Activated CD4-positive, CD25-positive, alpha-beta regulatory T cell treated with anti-CD3 and anti-CD28 coated beads, Interleukin-2, amount 50 U/mL, for 72 hours (primary cell): ENCODE data around the gene SAYSD1.

Experiments used
- DNase-seq: peaks from one replicate; pipeline ENCODE4 v3.0.0; 2021

SAYSD1 gene

DNA sequence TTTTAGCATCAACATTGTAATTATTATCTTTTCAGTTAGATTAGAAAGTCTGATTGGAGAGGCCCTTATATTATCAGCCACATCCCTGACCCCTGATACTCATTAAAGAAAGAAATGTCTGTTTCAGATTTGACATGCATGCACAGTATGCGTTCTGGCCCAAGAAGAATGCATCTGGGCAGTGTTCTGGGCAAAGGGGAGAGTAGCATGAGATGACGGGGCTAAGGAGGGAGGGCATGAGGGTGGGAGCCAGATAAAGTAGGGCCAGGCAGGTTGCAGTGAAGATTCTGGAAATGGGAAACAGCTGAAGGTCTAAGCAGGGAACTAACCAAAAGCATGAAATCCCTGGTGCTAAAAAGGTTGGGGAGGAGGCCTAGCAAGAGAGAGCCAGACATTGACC is 7.3 kb downstream of the SAYSD1 start:
- DNase-seq = no peak

DNA sequence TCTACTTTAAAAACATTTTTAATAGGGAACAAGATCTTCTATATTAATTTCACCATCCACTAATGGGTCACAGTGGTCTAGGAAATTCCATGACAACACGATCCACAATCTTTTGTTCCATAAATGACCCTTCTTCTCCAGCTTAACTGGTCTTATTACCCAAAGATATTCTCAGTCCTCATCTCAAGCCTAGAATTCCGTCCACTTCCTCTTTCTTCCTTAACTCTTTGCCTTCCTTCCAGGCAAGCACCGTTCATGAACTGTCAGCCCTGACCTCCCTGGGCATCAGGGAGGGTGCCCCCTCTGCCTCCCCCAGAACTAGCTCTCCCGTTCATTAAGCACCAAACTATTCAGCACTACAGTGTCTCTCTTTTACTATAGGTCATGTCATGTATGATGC is 8.0 kb downstream of the SAYSD1 start:
- DNase-seq = no peak

DNA sequence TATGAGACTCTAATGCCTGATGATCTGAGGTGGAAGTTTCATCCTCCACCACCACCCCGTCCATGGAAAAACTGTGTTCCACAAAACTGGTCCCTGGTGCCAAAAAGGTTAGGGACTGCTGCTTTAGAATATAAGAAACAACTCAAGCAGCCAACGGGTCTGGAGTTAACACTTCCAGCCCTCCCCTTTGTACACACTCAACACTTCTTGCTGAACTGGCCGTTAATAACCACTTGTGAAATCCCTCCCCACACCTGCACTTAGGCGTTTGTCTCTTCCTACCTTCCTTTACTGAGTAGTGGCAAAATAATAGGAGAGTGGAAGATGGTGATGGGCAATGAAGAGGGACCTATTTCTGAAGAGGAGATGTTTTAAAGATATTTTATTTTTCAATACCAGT is 10.5 kb downstream of the SAYSD1 start:
- no peak for DNase-seq

DNA sequence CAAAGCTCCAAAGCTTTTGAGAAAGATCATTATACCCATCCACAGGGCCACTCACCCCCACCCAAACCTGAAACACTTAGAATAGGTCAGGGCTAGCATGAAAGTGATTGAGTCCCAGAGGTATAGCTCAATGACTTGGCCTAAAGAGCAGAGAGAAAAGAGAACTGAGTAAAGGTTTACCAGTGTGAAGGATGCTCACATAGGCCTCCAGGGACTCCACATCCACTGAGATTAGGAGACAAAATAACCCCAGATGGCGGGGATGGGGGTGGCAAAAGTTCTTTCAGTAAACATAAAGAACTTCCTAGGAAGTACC is 12.2 kb downstream of the SAYSD1 start:
- DNase-seq = no peak

DNA sequence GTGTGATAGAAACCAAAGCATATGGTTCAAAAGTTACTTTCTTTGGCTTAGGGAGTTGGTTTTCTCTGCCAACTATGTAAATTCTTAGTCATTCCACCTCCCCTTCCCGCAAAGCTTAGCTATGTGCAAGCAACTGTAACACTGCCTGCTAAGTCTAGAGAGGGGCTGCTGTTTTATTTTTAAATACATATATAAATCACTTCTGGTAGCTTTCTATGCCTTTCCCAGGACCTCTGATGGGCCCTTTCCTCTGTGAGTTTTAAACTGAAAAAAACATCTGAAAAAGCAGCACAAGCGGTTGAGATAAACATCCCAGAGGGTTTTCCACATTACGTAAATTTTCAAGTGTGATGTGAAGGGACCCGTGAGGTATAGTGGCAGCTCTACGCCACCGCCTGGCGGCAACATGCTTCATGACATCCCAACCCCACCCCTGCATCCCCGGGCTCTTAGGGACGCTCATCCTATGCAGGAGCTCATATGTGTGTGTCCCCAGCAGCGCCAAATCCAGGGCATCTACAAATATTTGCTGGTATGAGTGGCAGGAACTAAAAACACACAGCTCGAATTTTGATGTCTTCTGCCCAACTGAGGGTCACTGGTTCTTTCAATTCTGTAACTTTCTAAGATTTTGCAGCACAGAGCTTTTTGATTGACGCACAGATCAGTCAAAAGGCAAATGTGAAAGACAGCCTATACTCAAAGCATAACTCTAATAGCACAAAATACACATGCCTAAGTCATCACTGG is 12.7 kb downstream of the SAYSD1 start:
- no peak for DNase-seq

DNA sequence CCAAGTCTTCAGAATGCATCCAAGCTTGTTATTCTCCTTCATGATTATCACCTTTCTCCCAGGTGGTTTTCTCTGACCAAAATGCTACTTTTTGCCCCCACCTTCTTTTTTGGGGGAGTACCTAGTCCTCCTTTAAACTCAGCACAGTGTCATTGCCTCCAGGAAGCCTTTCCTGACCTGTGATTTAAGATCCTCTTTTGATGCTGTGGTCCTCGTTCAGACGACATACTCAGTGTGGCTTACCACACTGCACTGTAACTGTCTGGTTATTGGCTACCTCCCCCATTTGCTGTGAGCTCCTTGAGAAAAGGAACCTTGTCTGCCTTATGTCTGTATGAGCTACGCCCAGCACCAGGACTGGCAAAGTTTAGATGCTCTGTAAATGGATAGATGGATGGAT is 14.6 kb downstream of the SAYSD1 start:
- no peak for DNase-seq

DNA sequence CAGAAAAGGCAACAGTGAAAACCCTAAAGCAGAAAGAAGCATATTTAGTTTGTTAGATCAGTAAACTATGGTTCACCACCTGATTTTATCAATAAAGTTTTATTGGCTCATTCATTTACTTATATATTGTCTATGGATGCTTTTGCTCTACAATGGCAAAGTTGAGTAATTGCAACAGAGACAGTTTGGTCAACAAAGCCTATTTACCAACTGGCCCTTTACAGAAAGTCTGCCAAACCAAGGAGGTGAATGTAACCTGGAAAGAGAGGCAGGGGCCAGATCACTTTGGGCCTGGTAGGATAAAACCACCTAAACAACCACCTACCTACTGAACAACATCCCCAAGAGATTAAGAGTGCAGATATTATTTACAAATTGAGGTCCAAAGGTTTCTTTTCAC is 19.4 kb downstream of the SAYSD1 start:
- no peak for DNase-seq

DNA sequence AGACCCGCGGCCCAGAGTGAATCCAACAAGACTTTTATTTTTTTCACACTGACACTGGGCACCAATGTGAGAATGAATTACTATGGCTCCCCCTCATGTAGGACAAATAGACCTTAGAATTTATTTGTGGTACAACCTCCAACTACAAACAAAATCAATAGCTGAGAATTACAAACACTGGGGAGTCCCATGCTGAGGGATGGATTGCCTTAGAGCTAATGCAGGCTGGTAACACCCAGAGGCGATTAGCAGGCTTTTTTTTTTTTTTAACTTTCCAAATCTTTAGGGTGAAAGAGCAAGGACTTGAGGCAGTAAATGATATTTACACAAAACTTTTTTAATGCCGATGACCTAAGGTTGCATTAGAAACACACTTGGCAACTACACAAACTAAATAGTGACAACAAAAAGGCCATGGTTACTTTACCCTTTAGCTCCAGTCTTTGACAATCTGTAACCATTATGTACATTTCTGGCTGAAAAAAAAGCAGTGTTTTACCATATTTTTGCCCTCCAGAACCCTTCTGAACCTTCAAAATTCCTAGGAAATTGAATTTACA is 21.8 kb downstream of the SAYSD1 start:
- no peak for DNase-seq

DNA sequence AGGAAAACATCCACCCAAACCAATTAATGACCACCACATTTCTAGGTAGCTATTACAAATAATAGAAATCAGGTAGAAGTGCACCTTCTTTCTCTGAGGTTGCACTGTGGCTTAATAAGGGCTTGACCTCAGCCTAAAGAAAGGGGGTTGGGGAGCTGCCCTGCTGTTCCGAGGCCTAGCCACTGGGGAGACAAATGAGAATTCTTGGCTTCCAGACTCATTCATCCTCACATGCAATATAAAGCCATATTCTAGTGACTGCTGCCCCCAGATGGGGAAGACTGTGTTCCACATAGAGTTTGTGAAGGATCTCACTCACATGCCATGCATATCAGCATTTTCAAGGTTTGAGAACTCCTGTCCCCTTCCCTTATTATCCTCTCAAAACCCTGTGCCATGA is 22.9 kb downstream of the SAYSD1 start:
- no peak for DNase-seq

DNA sequence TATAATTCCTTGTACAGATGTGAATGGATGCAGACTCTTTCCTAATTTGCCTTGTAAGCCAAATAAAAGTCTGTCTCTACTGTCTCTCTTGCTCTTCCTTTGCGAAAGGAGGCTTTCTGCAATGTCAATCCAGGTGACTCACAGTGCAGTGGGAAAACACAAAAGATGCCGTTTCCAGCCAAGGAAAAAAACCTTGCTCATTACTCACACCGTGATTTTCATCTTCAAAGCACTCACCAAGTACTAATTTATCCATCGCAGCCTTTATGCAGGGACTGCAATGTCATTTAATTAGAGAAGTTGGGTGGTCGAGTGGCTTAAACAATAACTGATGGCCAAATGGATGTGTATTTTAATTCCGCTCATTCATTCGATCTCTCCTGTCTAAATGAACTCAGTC is 23.8 kb downstream of the SAYSD1 start:
- no peak for DNase-seq

DNA sequence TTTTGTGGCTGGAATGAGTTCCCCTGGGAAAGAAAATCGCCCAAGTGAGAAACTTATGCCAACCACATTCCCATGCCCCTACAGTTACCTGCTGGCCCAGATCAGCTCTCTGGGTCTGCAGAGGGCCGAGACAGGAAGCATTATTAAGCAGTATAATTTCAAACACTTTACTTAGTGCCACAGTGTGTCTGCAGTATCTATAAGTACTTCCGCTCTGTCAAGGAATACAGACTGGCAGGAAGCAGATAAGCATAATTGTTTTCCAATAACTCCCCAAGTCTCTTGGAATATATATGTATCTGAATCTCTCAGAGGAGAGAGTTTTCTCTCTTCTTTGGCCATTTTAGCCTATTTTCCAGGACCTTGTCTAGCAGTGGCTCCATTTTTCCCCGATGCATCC is 24.9 kb downstream of the SAYSD1 start:
- no peak for DNase-seq

DNA sequence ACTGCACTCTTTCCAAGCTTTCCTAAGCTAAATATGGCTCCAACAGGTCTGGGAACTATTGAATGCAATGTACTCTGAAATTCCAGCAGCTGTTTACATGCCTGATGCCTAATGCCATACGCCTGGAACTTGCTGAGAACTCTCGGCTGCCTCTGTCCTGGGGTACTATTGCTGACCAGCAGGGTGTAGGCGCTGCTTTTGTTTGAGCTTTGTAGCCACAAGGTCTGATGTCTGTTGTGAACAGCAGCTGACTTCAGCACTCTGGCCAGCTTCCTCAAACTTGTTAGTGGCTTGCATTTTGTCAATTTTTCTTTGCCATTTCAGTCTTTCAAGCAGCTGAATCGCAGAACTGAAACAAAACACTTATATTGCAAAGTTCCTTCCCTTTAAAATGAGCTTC is 26.7 kb downstream of the SAYSD1 start:
- no peak for DNase-seq

DNA sequence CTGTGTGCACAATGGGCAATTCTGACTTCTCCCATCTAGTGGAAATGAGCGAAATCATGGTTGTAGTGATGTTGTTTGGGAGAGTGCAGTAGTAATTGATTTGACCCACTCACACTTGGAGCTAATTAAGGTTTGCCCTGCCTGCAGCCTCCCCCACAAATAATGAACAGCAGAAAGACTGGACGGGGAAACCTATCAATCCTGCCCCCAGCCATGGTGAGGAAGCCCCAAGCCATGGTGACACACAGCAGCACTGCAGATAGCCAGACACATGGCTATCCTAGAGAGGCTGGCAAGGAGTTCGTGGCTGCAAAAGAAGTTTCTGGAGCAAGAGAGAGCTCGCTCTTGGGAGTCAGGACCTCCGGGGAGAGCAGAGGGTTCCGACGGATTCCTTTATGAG is 27.8 kb downstream of the SAYSD1 start:
- DNase-seq = no peak

DNA sequence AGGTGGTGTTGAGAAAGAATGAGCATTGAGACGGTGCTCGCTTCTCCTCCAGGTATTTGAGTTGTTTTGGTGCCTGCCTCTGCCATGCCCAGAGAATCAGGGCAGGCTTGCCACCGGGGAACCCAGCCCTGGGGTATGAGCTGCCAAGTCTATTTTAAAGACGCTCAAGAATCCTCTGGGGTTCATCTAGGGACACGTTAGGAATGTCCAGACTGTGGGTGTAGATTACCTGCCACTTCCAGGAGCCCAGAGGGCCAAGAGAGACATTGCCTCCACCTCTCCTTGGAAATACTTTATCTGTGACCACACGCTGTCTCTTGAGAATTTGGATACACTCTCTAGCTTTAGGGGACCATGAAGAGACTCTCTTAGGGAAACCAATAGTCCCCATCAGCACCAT is 28.3 kb downstream of the SAYSD1 start:
- no peak for DNase-seq

DNA sequence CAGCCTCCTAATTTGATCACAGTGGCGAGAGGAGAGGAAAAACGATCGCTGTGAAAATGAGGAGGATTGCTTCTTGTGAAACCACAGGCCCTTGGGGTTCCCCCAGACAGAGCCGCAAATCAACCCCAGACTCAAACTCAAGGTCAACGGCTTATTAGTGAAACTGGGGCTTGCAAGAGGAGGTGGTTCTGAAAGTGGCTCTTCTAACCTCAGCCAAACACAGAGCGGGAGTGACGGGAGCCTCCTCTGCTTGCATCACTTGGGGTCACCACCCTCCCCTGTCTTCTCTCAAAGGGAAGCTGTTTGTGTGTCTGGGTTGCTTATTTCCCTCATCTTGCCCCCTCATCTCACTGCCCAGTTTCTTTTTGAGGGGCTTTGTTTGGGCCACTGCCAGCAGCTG is 28.7 kb downstream of the SAYSD1 start:
- DNase-seq = no peak

DNA sequence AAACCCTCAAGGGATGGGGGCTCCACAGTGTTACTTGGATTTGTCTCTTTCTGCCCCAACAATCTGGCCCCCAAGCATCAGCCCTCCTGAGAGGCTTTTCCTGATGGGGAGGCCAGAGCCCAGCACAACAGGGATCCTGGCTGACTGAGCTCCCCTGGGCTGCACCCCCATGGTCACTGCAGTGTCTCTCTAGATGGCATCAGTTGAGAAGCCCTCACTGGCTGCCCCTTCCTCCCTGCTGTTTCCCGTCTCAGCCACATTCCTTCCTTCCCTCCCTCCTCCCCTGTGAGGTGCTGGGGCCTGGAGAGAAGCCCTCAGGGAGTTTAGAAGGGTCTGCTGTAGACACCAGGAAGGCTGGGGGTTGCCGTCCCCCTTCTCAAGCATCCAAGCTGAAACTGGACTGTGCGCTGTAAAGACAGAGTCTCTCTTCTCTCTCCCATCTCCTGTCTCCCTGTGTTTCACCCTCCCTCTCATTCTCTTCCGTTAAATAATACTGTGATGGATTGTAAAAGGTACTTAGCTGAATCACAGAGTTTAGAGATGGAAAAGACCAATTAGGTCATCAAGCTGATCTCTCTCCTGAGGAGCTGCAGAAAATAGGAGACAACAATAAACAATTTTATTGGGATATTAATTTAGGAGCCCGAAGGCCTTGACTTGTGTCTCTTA is 29.7 kb downstream of the SAYSD1 start:
- DNase-seq = no peak

DNA sequence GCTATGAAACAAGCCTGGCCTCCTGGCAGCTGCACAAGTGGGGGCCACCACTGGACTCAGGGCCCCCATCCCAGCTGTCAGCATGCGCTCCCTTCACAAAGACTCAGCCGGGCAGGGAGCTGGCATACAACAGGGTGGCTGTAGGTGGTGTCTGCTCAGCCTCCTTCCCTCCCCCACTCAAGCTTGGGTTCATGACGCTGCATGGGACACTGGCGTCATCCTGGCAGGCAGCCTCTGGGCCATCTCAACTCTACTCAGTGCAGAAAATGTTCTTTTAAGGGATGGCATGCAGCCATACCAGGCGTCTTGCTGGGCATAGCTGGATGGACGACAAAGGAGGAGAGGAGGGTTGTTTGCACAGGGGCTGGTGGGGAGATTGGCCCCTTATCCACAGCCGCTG is 30.5 kb downstream of the SAYSD1 start:
- no peak for DNase-seq

DNA sequence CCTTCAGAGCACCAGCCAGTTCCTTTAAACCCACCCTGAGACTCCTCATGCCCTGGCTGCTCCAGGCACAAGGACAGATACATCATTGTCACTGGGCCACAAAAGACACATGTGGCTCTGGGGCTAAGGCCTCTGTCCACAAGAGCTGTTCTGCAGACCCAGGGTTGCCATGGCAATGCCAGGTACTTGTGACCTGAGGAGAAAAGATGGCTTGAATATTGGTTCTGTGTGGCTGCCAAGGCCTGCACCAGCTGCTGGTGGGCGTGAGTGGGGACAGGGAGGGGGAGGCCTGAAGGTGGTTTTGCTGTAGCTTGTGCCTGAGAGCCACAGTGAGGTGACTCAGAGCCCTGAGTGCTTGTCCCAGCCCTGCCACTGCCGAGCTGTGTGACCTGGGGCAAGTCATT is 31.8 kb downstream of the SAYSD1 start:
- no peak for DNase-seq

DNA sequence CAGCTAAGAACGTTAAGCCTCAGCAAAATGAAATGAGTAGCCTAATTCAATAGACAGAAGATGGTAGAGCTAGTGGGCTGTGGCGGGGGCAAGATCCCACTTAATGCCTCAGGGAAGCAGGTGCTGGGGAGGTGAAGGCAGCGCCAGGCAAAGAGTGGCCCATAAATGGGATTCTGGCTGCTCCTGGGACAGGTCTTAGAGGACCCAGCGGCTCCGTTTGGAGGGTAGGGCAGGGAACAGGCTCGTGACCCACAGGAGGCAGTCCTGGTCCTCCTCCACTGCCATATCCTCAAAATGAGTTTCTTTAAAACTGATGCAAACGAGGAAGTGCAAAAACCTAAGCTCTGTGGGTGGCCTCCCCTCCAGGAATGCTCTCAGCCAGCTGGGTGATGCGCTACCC is 32.7 kb downstream of the SAYSD1 start:
- DNase-seq = no peak

DNA sequence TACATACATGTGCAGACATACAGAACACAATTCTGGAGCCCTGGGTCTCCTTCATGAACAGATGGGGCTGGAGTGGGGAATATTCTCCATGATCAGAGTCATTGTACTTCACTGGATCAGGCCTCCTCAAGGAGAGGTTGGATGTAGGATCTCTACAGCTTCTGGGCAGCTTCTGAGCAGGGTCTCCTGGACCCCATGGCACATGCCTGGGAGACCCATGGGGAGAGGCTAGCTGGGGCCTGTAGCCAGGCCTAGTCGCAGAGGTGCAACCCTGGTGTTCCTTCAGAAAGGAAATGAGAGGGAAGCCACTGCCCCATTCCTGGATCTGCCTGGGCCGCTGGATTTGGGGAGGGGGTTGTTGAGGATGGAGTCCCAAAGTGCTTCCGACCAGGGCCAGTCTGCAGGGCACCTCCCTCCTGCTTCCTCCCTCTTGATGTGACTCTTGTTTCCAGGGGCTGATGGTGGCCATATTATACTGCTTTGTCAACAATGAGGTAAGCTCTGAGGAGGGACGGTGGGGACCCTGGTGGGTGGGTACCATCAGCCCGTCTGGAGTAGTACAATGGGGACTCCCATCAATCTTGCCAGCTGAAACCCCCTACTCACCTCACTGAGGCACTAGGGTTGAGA is 34.6 kb downstream of the SAYSD1 start:
- DNase-seq = no peak

DNA sequence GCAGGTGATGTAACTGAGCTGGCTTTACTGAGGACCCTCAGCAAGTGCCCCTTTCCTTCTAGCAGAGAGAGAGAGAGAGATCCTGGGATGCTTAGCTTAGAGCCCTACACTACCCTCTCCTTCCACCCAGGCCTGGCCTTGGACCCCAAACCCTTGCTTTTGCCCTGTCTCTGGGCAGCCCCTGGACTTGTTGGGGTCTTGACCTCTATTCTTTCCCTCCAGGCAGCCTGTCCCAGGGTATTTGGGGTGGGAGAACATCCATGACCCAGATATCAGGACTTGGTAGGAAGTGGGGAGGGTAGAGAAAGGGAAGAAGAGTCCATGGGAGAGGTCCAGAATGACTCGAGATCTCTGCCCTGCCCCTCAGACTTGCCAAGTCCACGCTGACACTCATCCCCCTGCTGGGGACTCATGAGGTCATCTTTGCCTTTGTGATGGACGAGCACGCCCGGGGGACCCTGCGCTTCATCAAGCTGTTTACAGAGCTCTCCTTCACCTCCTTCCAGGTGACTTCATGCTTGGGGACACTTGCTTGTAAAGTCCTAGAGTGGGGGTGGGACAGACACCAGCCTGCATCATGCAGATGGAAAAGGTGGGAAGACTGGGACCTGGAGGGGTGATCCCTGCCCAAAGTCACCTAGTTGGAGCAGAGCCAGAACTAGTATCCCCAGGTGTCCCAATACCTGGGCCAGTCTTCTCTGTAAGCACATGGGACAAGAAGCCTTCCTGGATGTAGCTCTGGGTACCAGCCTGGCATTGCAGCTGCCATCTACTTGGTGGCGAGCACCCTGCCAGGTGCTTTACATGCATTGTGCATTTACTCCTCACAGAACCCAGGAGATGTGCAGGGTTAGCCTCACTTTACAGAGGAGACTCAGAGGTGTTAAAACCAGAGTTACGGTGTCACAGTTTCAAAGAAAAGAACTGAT is 35.5 kb downstream of the SAYSD1 start:
- no peak for DNase-seq

DNA sequence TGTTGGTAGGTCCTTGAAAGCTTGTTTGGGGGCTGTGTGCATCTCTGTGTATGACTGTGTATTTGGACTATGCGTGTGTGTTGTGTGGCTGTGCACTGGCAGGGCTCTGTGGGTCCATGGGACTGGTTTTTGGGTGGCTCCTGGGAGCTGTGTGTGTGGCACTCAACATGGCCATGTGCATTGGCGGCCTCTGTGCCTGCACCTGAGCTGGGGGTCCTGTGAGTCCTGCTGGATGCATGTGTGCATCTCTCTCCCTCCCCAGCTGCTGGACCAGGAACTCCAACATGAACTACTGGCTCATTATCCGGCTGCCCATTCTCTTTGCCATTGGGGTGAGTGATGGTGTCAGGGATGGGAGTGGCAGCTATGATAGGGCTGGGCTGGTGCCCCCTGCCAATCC is 36.3 kb downstream of the SAYSD1 start:
- DNase-seq = no peak

DNA sequence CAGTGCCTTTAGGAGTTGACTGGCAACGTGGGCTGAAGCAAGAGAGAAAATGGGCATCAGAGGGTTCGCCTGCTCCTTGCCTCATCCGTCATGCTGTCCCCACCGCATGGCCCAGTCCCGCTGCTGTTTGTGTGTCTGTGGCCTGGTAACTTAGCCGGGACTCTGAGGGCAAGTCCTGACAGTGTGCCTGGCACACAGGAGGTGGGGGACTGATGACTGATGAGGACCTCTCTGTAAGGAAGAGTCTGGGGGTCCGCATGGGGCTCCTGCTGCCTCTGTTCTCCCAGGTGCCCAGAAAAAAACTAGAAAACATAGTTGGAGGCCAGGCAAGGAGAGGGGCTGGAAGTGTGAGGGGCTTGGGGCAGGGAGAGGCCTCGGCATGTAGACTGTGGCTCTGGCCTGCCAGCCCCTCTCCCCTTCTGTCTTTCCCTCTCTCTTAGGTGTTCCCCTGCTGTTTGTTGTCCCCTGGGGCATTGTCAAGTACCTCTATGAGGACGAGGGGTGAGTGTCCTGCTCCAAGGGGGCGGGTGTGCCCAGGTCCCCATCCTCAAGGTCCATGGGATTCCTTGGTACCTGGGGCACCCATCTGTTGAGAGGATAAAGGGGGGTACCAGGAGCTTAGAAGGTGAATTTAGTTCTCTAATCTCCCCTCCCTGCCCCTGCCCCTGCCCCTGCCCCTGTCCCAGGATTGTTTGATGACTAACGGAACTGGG is 36.9 kb downstream of the SAYSD1 start:
- DNase-seq = no peak
